IMR-90 (cell line): ENCODE results near the gene ARMC9.

Experiments
- CEBPB ChIP-seq: IDR thresholded peaks from 2 replicates; pipeline ENCODE4 v1.6.1; 2012; ENCODE audit warnings: low read depth, low read length, improper control_type of control experiment
- FOS ChIP-seq: fragments of 150-350 bp; IDR thresholded peaks from 2 replicates; pipeline ENCODE4 v1.6.1; 2016; ENCODE audit warnings: low read depth, low read length
- MAFK ChIP-seq: IDR thresholded peaks from 2 replicates; pipeline ENCODE4 v1.6.1; 2012; ENCODE audit warnings: low read depth, low read length, improper control_type of control experiment
- MXI1 ChIP-seq: IDR thresholded peaks from 2 replicates; pipeline ENCODE4 v1.6.1; 2012; ENCODE audit warnings: low read depth, mild to moderate bottlenecking, low read length, moderate library complexity, borderline replicate concordance
- POLR2A ChIP-seq: IDR thresholded peaks from 2 replicates; pipeline ENCODE4 v1.6.1; 2012; ENCODE audit warnings: mild to moderate bottlenecking, low read depth, low read length
- RAD21 ChIP-seq: IDR thresholded peaks from 2 replicates; pipeline ENCODE4 v1.6.1; 2012; ENCODE audit warnings: low read length, improper control_type of control experiment
- RFX5 ChIP-seq: IDR thresholded peaks from 2 replicates; pipeline ENCODE4 v1.8.0; 2012; ENCODE audit warnings: low read depth, mild to moderate bottlenecking, low read length, moderate library complexity
- SMC3 ChIP-seq: fragments of 150-350 bp; IDR thresholded peaks from 2 replicates; pipeline ENCODE4 v1.6.1; 2016; ENCODE audit warnings: low read depth, mild to moderate bottlenecking, antibody characterized with exemption, low read length, moderate library complexity
- TF ChIP-seq, protein P1 (sequence below): conservative IDR thresholded peaks from 2 replicates; pipeline ENCODE4 v1.5.1; 2012; ENCODE audit warnings: mild to moderate bottlenecking, low read depth, low read length, improper control_type of control experiment
- TF ChIP-seq, protein P2 (sequence below): fragments of 150-350 bp; IDR thresholded peaks from 2 replicates; pipeline ENCODE4 v1.6.1; 2016; ENCODE audit warnings: low read depth, mild to moderate bottlenecking, low read length, moderate library complexity, borderline replicate concordance
- TF ChIP-seq, protein P3 (sequence below): fragments of 150-350 bp; IDR thresholded peaks from 2 replicates; pipeline ENCODE4 v1.6.1; 2017; ENCODE audit warnings: mild to moderate bottlenecking, antibody characterized with exemption, low read length, low read depth

DNA sequence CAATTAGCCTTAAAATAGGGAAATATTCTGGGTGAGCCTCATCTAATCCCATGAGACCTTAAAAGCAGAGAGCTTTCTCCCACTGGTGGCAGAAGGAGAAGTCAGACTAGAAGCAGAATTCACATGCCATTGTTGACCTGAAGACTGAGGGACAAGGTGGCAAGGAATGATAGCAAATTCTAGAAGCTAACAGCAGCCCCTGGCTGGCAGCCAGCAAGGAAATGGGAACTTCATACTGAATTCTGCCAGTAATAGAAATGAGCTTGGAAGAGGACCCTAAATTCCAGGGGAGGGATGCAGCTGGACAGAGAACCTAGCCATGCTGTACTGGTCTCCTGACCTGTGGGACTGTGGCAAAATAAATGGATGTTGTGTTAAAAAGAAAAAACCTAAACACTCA, 216.6 kb downstream of the ARMC9 start:
- TF ChIP-seq, protein P1, sequence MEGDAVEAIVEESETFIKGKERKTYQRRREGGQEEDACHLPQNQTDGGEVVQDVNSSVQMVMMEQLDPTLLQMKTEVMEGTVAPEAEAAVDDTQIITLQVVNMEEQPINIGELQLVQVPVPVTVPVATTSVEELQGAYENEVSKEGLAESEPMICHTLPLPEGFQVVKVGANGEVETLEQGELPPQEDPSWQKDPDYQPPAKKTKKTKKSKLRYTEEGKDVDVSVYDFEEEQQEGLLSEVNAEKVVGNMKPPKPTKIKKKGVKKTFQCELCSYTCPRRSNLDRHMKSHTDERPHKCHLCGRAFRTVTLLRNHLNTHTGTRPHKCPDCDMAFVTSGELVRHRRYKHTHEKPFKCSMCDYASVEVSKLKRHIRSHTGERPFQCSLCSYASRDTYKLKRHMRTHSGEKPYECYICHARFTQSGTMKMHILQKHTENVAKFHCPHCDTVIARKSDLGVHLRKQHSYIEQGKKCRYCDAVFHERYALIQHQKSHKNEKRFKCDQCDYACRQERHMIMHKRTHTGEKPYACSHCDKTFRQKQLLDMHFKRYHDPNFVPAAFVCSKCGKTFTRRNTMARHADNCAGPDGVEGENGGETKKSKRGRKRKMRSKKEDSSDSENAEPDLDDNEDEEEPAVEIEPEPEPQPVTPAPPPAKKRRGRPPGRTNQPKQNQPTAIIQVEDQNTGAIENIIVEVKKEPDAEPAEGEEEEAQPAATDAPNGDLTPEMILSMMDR: no peak
- TF ChIP-seq FOS (no peak), RAD21 (no peak), CEBPB (no peak), MXI1 (no peak), MAFK (no peak), SMC3 (no peak), RFX5 (no peak), POLR2A (no peak)
- TF ChIP-seq, protein P2, sequence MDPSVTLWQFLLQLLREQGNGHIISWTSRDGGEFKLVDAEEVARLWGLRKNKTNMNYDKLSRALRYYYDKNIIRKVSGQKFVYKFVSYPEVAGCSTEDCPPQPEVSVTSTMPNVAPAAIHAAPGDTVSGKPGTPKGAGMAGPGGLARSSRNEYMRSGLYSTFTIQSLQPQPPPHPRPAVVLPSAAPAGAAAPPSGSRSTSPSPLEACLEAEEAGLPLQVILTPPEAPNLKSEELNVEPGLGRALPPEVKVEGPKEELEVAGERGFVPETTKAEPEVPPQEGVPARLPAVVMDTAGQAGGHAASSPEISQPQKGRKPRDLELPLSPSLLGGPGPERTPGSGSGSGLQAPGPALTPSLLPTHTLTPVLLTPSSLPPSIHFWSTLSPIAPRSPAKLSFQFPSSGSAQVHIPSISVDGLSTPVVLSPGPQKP: no peak
- TF ChIP-seq, protein P3, sequence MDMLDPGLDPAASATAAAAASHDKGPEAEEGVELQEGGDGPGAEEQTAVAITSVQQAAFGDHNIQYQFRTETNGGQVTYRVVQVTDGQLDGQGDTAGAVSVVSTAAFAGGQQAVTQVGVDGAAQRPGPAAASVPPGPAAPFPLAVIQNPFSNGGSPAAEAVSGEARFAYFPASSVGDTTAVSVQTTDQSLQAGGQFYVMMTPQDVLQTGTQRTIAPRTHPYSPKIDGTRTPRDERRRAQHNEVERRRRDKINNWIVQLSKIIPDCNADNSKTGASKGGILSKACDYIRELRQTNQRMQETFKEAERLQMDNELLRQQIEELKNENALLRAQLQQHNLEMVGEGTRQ: no peak
